GM23248 (cell line): ENCODE results near the gene PQBP1. TPM values are rescaled to one million over a fixed set of nuclear protein-coding genes. Genes with fewer than 3 reads are reported as not detected.

Experiments used
- DNase-seq: peaks from one replicate; pipeline ENCODE4 v3.0.0-alpha.2; 2015
- H2AFZ ChIP-seq: fragments of 200-600 bp; sonication (generic); 2 replicates; pipeline ENCODE4 v1.6.1; 2016; ENCODE audit warnings: antibody characterized with exemption
- H3F3A ChIP-seq: fragments of 200-600 bp; sonication (generic); 2 replicates; pipeline ENCODE4 v1.6.1; 2016; ENCODE audit warnings: mild to moderate bottlenecking, antibody characterized with exemption, mixed run types; ENCODE audit not compliant: insufficient read depth
- H3K27ac ChIP-seq: fragments of 200-600 bp; sonication (generic); 2 replicates; pipeline ENCODE4 v1.5.1; 2016; ENCODE audit warnings: mild to moderate bottlenecking
- H3K27me3 ChIP-seq: fragments of 200-600 bp; sonication (generic); replicated peaks from 2 replicates; pipeline ENCODE4 v1.6.1; 2016; ENCODE audit warnings: mild to moderate bottlenecking; ENCODE audit not compliant: insufficient read depth
- H3K36me3 ChIP-seq: fragments of 200-600 bp; sonication (generic); 2 replicates; pipeline ENCODE4 v1.6.1; 2016; ENCODE audit warnings: low read depth, mild to moderate bottlenecking
- H3K4me1 ChIP-seq: fragments of 200-600 bp; sonication (generic); 2 replicates; pipeline ENCODE4 v1.6.1; 2016; ENCODE audit warnings: mild to moderate bottlenecking; ENCODE audit not compliant: insufficient read depth
- H3K4me2 ChIP-seq: fragments of 200-600 bp; sonication (generic); one replicate; pipeline ENCODE4 v1.6.1; 2016; ENCODE audit warnings: mild to moderate bottlenecking; ENCODE audit not compliant: unreplicated experiment
- H3K4me3 ChIP-seq: fragments of 200-600 bp; sonication (generic); 2 replicates; pipeline ENCODE4 v1.5.1; 2016; ENCODE audit warnings: mild to moderate bottlenecking
- H3K79me2 ChIP-seq: fragments of 200-600 bp; sonication (generic); 2 replicates; pipeline ENCODE4 v1.6.1; 2016; ENCODE audit warnings: mild to moderate bottlenecking; ENCODE audit not compliant: insufficient read depth
- H3K9ac ChIP-seq: fragments of 200-600 bp; sonication (generic); 2 replicates; pipeline ENCODE4 v1.6.1; 2016; ENCODE audit warnings: mild to moderate bottlenecking
- H3K9me2 ChIP-seq: fragments of 200-600 bp; sonication (generic); 2 replicates; pipeline ENCODE4 v1.6.1; 2016; ENCODE audit warnings: mixed run types, mild to moderate bottlenecking, moderate library complexity; ENCODE audit not compliant: insufficient read depth
- H3K9me3 ChIP-seq: fragments of 200-600 bp; sonication (generic); one replicate; pipeline ENCODE4 v1.6.1; 2017; ENCODE audit warnings: low read depth
- H4K20me1 ChIP-seq: fragments of 200-600 bp; sonication (generic); 2 replicates; pipeline ENCODE4 v1.6.0; 2016; ENCODE audit not compliant: insufficient read depth
- EZH2 ChIP-seq: fragments of 200-600 bp; sonication (generic); IDR thresholded peaks from 2 replicates; pipeline ENCODE4 v1.6.1; 2018; ENCODE audit warnings: antibody characterized with exemption, mild to moderate bottlenecking; ENCODE audit not compliant: insufficient read depth, poor library complexity, severe bottlenecking
- EZH2phosphoT487 ChIP-seq: fragments of 200-600 bp; sonication (generic); IDR thresholded peaks from 2 replicates; pipeline ENCODE4 v1.6.1; 2018; ENCODE audit warnings: antibody characterized with exemption, moderate library complexity, mild to moderate bottlenecking, low read depth; ENCODE audit not compliant: insufficient read depth
- WGBS, 2 experiments: methylation state at CpG; one replicate each; pipeline ENCODE4 v1.1.6; 2015 to 2017; ENCODE audit warnings: low lambda C conversion rate in 2 of 2, low coverage in 1 of 2; ENCODE audit errors: missing lambda C conversion rate in 2 of 2; 5-methylcytosine and 5-hydroxymethylcytosine counted together
- in situ Hi-C: fragments of 300-500 bp; cut with MboI; formaldehyde crosslinking; loops from 2 replicates; pipeline ENCODE4 v1.15.0; 2020
- polyA plus RNA-seq: library from polyadenylated mRNA; unstranded; fragments of >200 nt; fragmentation: Nextera tagmentation; extraction: Ambion mirVana; gene quantifications from 2 replicates; pipeline ENCODE4 v1.2.1, GENCODE V29; 2016
- total RNA-seq: library from RNA; depleted of rRNA; stranded (reverse); fragments of >200 nt; shearing (Covaris generic); gene quantifications from 2 replicates; pipeline ENCODE4 v1.2.3, GENCODE V29; 2014

Gene PQBP1
- total and polyA plus RNA-seq, 2 experiments from 2014 or later: 30.3 to 45.4 TPM

- H3K27me3 ChIP-seq: no peaks in the 10 kb centered on the region
- no peaks in the 10 kb centered on the region for H3K9me3 ChIP-seq
- peak overlapping the region; percentile 74 for H3K4me3 ChIP-seq
- peak overlapping the region; percentile 87 for H2AFZ ChIP-seq
- H3K4me2 ChIP-seq: no peak overlapping the region
- no peaks in the 10 kb centered on the region for H3F3A ChIP-seq
- no peaks in the 10 kb centered on the region for H3K4me1 ChIP-seq
- H3K9me2 ChIP-seq: no peaks in the 10 kb centered on the region
- no peaks in the 10 kb centered on the region for H4K20me1 ChIP-seq
- TF ChIP-seq EZH2phosphoT487 (no peak), EZH2 (no peak)
- no peak overlapping the region; the same call in 1 of the 2 replicates for H3K9ac ChIP-seq
- in situ Hi-C loops: no loop called here
- DNase-seq: peak; percentile 3
- H3K36me3 ChIP-seq: no peaks in the 10 kb centered on the region
- H3K79me2 ChIP-seq: peaks cover 6% of the 10 kb centered on the region; the same call in 1 of the 2 replicates
- 15 to 18% methylated on average over 13 to 15 of the region's 15 CpGs for WGBS, 2 experiments
- no peak overlapping the region for H3K27ac ChIP-seq
These were observed 7.3 kb upstream of the PQBP1 start for GRCh38 chrX:48890296-48890925.

DNA sequence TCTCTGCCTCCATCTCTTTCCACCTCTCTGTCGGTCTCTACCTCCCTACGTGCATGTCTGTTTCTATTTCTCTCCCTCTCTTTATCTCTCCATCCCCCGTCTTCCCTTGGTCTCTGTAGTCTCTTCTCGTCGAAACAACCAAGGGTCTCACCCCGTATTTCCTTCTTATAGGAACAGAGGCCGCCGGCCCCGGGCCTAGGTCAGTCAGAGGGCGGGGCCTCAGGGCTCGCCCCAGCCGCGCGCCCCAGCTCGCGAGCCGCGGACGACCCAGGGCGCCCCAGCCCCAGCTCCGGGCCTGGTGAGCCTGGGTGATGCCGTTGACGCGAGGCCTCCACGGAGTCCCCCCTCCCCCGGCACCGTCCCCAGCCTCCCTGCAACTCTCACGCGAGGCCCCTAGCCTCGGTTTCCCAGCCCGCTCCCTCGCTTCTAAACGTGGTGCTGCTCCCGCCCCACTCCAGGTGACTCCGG, 6.8 kb upstream of the PQBP1 start:
- in situ Hi-C loops: no loop called here
- peak; percentile 15 for DNase-seq
- Histone ChIP-seq H3K4me1 (no peaks in the 10 kb centered on the region), H3K36me3 (no peaks in the 10 kb centered on the region), H3K9me3 (no peaks in the 10 kb centered on the region), H3K4me2 (peak overlapping the region; percentile 71), H3K9ac (peak overlapping the region; percentile 65), H3K79me2 (peaks cover 12% of the 10 kb centered on the region), H3K27ac (no peak overlapping the region), H3F3A (no peaks in the 10 kb centered on the region), H3K9me2 (no peaks in the 10 kb centered on the region), H2AFZ (peak overlapping the region; percentile 87), H3K4me3 (peak overlapping the region; percentile 74), H4K20me1 (no peaks in the 10 kb centered on the region), H3K27me3 (no peaks in the 10 kb centered on the region)
- no peak for TF ChIP-seq EZH2
- TF ChIP-seq EZH2phosphoT487: no peak
- 0 to 1% methylated on average over 9 to 22 of the region's 35 CpGs for WGBS, 2 experiments

DNA sequence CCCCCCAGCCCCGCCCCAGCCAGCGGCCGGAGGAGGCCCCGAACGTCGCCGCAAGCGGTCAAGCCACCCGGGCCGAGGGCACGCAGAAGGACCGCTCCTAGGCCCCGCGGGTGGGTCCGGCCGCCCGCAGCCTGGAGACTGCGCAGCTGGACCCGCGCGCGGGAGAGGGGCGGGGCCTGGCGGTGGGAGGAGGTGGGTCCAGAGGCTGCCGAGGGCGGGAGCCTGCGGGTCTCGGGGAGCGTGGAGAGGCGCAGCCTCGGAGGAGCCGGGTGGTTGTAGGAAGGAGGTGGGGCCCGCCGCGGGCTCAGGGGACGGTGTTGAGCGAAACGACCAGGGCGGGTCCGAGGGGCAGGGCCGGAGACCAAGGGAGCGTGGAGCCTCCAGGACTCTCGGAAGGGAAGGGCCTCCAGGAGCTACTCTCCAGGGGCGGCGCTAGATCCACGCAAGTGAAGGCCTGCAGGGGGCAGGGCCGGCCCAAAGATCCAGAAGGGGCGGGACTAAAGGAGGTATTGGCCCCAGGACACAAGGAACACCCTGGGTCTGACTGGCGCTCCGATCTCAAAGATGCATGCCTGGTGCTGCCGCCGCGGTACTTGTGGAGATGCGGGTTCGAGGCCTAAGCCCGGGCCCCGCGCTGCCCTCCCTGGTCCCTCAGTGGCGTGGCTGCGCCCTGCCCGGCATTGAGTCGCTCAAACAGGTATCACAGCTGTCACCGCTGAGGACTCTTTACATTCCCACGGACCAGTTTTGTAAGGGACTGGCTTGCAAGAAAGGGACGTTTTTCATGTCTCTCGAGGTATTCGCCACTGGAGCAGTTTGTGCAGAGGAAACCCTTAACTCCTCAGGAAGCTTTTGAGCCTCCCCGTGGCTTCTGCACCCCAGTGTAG, 6.1 kb upstream of the PQBP1 start:
- H3K27ac ChIP-seq: no peak overlapping the region
- peaks cover 18% of the 10 kb centered on the region for H3K79me2 ChIP-seq
- no peaks in the 10 kb centered on the region for H4K20me1 ChIP-seq
- TF ChIP-seq EZH2phosphoT487 (no peak), EZH2 (no peak)
- H2AFZ ChIP-seq: peak overlapping the region; percentile 87
- H3K27me3 ChIP-seq: no peaks in the 10 kb centered on the region
- no peaks in the 10 kb centered on the region for H3F3A ChIP-seq
- H3K9me3 ChIP-seq: no peaks in the 10 kb centered on the region
- no peaks in the 10 kb centered on the region for H3K4me1 ChIP-seq
- H3K4me2 ChIP-seq: peak overlapping the region; percentile 71
- peak overlapping the region; percentile 74 for H3K4me3 ChIP-seq
- peak overlapping the region; percentile 65 for H3K9ac ChIP-seq
- no peaks in the 10 kb centered on the region for H3K9me2 ChIP-seq
- no peaks in the 10 kb centered on the region for H3K36me3 ChIP-seq
- peak; percentile 89 for DNase-seq
- 4 to 5% methylated on average over 17 to 44 of the region's 68 CpGs for WGBS, 2 experiments
- in situ Hi-C loops: no loop called here

- 95 to 100% methylated on average over 2 to 3 of the region's 4 CpGs for WGBS, 2 experiments
- peaks cover 22% of the 10 kb centered on the region for H3K79me2 ChIP-seq
- H3K27ac ChIP-seq: no peak overlapping the region
- no peaks in the 10 kb centered on the region for H3K9me2 ChIP-seq
- no peaks in the 10 kb centered on the region for H4K20me1 ChIP-seq
- TF ChIP-seq EZH2 (no peak), EZH2phosphoT487 (no peak)
- no peak overlapping the region for H2AFZ ChIP-seq
- no peak overlapping the region for H3K4me3 ChIP-seq
- H3K4me1 ChIP-seq: no peaks in the 10 kb centered on the region
- in situ Hi-C loops: no loop called here
- no peak overlapping the region for H3K4me2 ChIP-seq
- no peak for DNase-seq
- H3K9me3 ChIP-seq: no peaks in the 10 kb centered on the region
- H3K36me3 ChIP-seq: no peaks in the 10 kb centered on the region
- no peak overlapping the region for H3K9ac ChIP-seq
- H3F3A ChIP-seq: no peaks in the 10 kb centered on the region
- no peaks in the 10 kb centered on the region for H3K27me3 ChIP-seq
These were observed 4.8 kb upstream of the PQBP1 start for GRCh38 chrX:48892896-48893295.
